MM.1S (cell line): Measurements from ENCODE around the gene CD4.

Experiments
- DNase-seq: peaks from one replicate; pipeline ENCODE4 v3.0.0-alpha.2; 2015
- H2AFZ ChIP-seq: fragments of 300-600 bp; sonication (generic); 2 replicates; pipeline ENCODE4 v1.6.0; 2016; ENCODE audit warnings: antibody characterized with exemption, low read length
- H3F3A ChIP-seq: fragments of 300-600 bp; sonication (generic); 2 replicates; pipeline ENCODE4 v1.6.1; 2016; ENCODE audit warnings: mild to moderate bottlenecking, antibody characterized with exemption, low read length, moderate library complexity, mixed read lengths; ENCODE audit not compliant: insufficient read depth
- H3K27ac ChIP-seq: fragments of 300-600 bp; sonication (generic); 2 replicates; pipeline ENCODE4 v1.5.1; 2016; ENCODE audit warnings: mild to moderate bottlenecking, low read length
- H3K27me3 ChIP-seq: fragments of 300-600 bp; sonication (generic); replicated peaks from 2 replicates; pipeline ENCODE4 v1.6.0; 2016; ENCODE audit warnings: low read length; ENCODE audit not compliant: insufficient read depth
- H3K36me3 ChIP-seq: fragments of 300-600 bp; sonication (generic); replicated peaks from 2 replicates; pipeline ENCODE4 v1.6.1; 2016; ENCODE audit warnings: mild to moderate bottlenecking, low read length, mixed read lengths; ENCODE audit not compliant: insufficient read depth
- H3K4me1 ChIP-seq: fragments of 300-600 bp; sonication (generic); 2 replicates; pipeline ENCODE4 v1.6.1; 2016; ENCODE audit warnings: low read length, mixed read lengths
- H3K4me2 ChIP-seq: fragments of 300-600 bp; sonication (generic); 2 replicates; pipeline ENCODE4 v1.6.0; 2016; ENCODE audit warnings: low read depth, low read length
- H3K4me3 ChIP-seq: fragments of 300-600 bp; sonication (generic); 2 replicates; pipeline ENCODE4 v1.5.1; 2016; ENCODE audit warnings: low read length, mixed read lengths
- H3K79me2 ChIP-seq: fragments of 300-600 bp; sonication (generic); 2 replicates; pipeline ENCODE4 v1.6.1; 2016; ENCODE audit warnings: mixed run types, low read length, mixed read lengths
- H3K9ac ChIP-seq: fragments of 300-600 bp; sonication (generic); 2 replicates; pipeline ENCODE4 v1.6.1; 2016; ENCODE audit warnings: low read length, mixed read lengths
- H3K9me2 ChIP-seq: fragments of 300-600 bp; sonication (generic); replicated peaks from 2 replicates; pipeline ENCODE4 v1.6.1; 2016; ENCODE audit warnings: mild to moderate bottlenecking, low read length, mixed read lengths; ENCODE audit not compliant: insufficient read depth
- H3K9me3 ChIP-seq: fragments of 300-600 bp; sonication (generic); replicated peaks from 2 replicates; pipeline ENCODE4 v1.6.1; 2016; ENCODE audit warnings: mild to moderate bottlenecking, low read length, mixed read lengths; ENCODE audit not compliant: insufficient read depth
- H4K20me1 ChIP-seq: fragments of 300-600 bp; sonication (generic); 2 replicates; pipeline ENCODE4 v1.6.1; 2016; ENCODE audit warnings: mild to moderate bottlenecking, low read length, moderate library complexity, mixed read lengths; ENCODE audit not compliant: insufficient read depth
- EZH2 ChIP-seq: fragments of 300-600 bp; sonication (generic); optimal IDR thresholded peaks from 2 replicates; pipeline ENCODE3; 2017; ENCODE audit warnings: low read depth, mild to moderate bottlenecking, antibody characterized with exemption, low read length, mixed read lengths
- EZH2phosphoT487 ChIP-seq: fragments of 300-600 bp; sonication (generic); IDR thresholded peaks from 2 replicates; pipeline ENCODE4 v1.6.1; 2018; ENCODE audit warnings: antibody characterized with exemption, low read length
- TF ChIP-seq, protein P1 (sequence below): fragments of 300-600 bp; sonication (generic); IDR thresholded peaks from 2 replicates; pipeline ENCODE4 v1.5.1; 2016; ENCODE audit warnings: antibody characterized with exemption, low read length, mixed read lengths

CD4 gene

GRCh38 chr12:6830286-6830890 lies 41.1 kb downstream of the CD4 start:
- DNase-seq, result no peak
- Histone ChIP-seq H3K9ac (no peak overlapping the region), H3K4me1 (peaks cover 4% of the 10 kb centered on the region; the same call in 1 of the 2 replicates), H2AFZ (no peak overlapping the region), H3K79me2 (no peaks in the 10 kb centered on the region), H3K9me3 (no peaks in the 10 kb centered on the region), H3K27ac (no peak overlapping the region), H3K4me3 (no peak overlapping the region), H3F3A (no peaks in the 10 kb centered on the region), H3K9me2 (no peaks in the 10 kb centered on the region), H3K27me3 (peaks cover 78% of the 10 kb centered on the region), H3K4me2 (no peak overlapping the region), H3K36me3 (no peaks in the 10 kb centered on the region), H4K20me1 (no peaks in the 10 kb centered on the region)
- TF ChIP-seq EZH2phosphoT487 (no peak), EZH2 (no peak)
- TF ChIP-seq, protein P1, sequence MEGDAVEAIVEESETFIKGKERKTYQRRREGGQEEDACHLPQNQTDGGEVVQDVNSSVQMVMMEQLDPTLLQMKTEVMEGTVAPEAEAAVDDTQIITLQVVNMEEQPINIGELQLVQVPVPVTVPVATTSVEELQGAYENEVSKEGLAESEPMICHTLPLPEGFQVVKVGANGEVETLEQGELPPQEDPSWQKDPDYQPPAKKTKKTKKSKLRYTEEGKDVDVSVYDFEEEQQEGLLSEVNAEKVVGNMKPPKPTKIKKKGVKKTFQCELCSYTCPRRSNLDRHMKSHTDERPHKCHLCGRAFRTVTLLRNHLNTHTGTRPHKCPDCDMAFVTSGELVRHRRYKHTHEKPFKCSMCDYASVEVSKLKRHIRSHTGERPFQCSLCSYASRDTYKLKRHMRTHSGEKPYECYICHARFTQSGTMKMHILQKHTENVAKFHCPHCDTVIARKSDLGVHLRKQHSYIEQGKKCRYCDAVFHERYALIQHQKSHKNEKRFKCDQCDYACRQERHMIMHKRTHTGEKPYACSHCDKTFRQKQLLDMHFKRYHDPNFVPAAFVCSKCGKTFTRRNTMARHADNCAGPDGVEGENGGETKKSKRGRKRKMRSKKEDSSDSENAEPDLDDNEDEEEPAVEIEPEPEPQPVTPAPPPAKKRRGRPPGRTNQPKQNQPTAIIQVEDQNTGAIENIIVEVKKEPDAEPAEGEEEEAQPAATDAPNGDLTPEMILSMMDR, result no peak

GRCh38 chr12:6830999-6831398 lies 41.7 kb downstream of the CD4 start:
- Histone ChIP-seq H3K27me3 (peaks cover 73% of the 10 kb centered on the region), H3K4me3 (no peak overlapping the region), H3K36me3 (no peaks in the 10 kb centered on the region), H3K27ac (no peak overlapping the region), H2AFZ (no peak overlapping the region), H3K79me2 (no peaks in the 10 kb centered on the region), H3F3A (no peaks in the 10 kb centered on the region), H3K9ac (no peak overlapping the region), H3K9me2 (no peaks in the 10 kb centered on the region), H3K4me2 (no peak overlapping the region), H3K4me1 (peaks cover 4% of the 10 kb centered on the region; the same call in 1 of the 2 replicates), H4K20me1 (no peaks in the 10 kb centered on the region), H3K9me3 (no peaks in the 10 kb centered on the region)
- no peak for TF ChIP-seq EZH2phosphoT487
- TF ChIP-seq EZH2, result no peak
- TF ChIP-seq, protein P1, result no peak
- no peak for DNase-seq

DNA sequence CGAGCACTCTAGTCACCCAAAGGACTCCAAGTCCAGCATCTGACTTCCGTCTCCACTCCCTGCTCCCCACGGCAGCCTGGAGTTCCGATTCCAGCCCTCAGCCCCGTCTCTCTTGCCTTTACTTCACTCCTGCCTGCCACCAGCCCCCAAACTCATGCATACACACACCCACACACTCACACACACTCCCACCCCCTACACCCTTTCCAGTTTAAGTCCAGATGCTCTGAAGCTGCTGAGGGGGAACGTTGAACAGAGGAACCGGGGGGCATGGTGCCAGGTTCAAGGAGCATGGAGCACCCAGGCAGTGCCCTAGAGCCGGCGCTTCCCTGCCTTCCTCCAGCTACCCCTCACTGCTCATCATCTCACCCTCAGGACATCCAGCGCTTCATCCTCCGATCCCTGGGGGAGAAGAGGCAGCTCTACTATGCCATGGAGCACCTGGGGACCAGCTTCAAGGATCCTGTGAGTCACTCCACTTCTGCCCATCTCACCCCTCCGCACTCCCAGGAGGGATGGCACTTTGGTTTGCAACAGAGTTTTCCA lies 42.2 kb downstream of the CD4 start:
- peaks cover 68% of the 10 kb centered on the region for H3K27me3 ChIP-seq
- no peak overlapping the region for H3K4me2 ChIP-seq
- H3K4me3 ChIP-seq, result no peak overlapping the region
- H3K9ac ChIP-seq, result no peak overlapping the region
- peaks cover 4% of the 10 kb centered on the region; the same call in 1 of the 2 replicates for H3K4me1 ChIP-seq
- no peaks in the 10 kb centered on the region for H3K9me3 ChIP-seq
- no peaks in the 10 kb centered on the region for H3K9me2 ChIP-seq
- H3K27ac ChIP-seq, result no peak overlapping the region
- H3F3A ChIP-seq, result no peaks in the 10 kb centered on the region
- no peaks in the 10 kb centered on the region for H4K20me1 ChIP-seq
- no peaks in the 10 kb centered on the region for H3K79me2 ChIP-seq
- H3K36me3 ChIP-seq, result no peaks in the 10 kb centered on the region
- no peak overlapping the region for H2AFZ ChIP-seq
- DNase-seq, result no peak
- TF ChIP-seq EZH2phosphoT487 (no peak), EZH2 (no peak)
- TF ChIP-seq, protein P1, result no peak
